WTC11 (cell line): ENCODE results near the gene FAM3C.

ENCODE experiments used
- ARID4B ChIP-seq: sonication (generic); formaldehyde crosslinking; IDR thresholded peaks from 2 replicates; pipeline ENCODE4 v1.8.0; 2023; ENCODE audit warnings: missing genetic modification reagents, mild to moderate bottlenecking, borderline replicate concordance
- ATF2 ChIP-seq: sonication (generic); formaldehyde crosslinking; IDR thresholded peaks from 2 replicates; pipeline ENCODE4 v1.8.1; 2022; ENCODE audit warnings: low read depth, missing genetic modification reagents, borderline replicate concordance
- CREM ChIP-seq: sonication (generic); formaldehyde crosslinking; IDR thresholded peaks from 2 replicates; pipeline ENCODE4 v1.8.1; 2022; ENCODE audit warnings: mild to moderate bottlenecking, missing genetic modification reagents, moderate library complexity
- CTCF ChIP-seq: fragments of 200-600 bp; IDR thresholded peaks from 2 replicates; pipeline ENCODE4 v1.8.0; 2022; ENCODE audit warnings: antibody characterized with exemption
- EMX1 ChIP-seq: fragments of 250-450 bp; sonication (Bioruptor Pico); IDR thresholded peaks from 2 replicates; pipeline ENCODE4 v1.8.0; 2021; ENCODE audit warnings: mild to moderate bottlenecking
- TEAD1 ChIP-seq: sonication (generic); formaldehyde crosslinking; IDR thresholded peaks from 2 replicates; pipeline ENCODE4 v1.8.0; 2022; ENCODE audit warnings: mild to moderate bottlenecking, missing genetic modification reagents
- TP53 ChIP-seq: sonication (generic); formaldehyde crosslinking; IDR thresholded peaks from 2 replicates; pipeline ENCODE4 v1.8.1; 2023; ENCODE audit warnings: mild to moderate bottlenecking, missing genetic modification reagents
- TF ChIP-seq, protein P1 (sequence below): fragments of 250-450 bp; sonication (Bioruptor Pico); IDR thresholded peaks from 2 replicates; pipeline ENCODE4 v1.9.0; 2021; ENCODE audit warnings: moderate library complexity, mild to moderate bottlenecking, inconsistent platforms, borderline replicate concordance

- TF ChIP-seq CTCF: no peak
- TF ChIP-seq EMX1 (CRISPR knock-in tag): no peak
- TF ChIP-seq TP53 (CRISPR knock-in tag): no peak
- TF ChIP-seq TEAD1 (CRISPR knock-in tag): no peak
- TF ChIP-seq, protein P1, sequence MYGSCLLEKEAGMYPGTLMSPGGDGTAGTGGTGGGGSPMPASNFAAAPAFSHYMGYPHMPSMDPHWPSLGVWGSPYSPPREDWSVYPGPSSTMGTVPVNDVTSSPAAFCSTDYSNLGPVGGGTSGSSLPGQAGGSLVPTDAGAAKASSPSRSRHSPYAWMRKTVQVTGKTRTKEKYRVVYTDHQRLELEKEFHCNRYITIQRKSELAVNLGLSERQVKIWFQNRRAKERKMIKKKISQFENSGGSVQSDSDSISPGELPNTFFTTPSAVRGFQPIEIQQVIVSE (CRISPR knock-in tag): no peak
- no peak for TF ChIP-seq ARID4B (CRISPR knock-in tag)
- no peak for TF ChIP-seq CREM (CRISPR knock-in tag)
- no peak for TF ChIP-seq ATF2 (CRISPR knock-in tag)
These were observed 3.1 kb downstream of the FAM3C start for GRCh38 chr7:121393005-121393366.
